HepG2 (cell line): ENCODE measurements around the gene USP27X. TPM values are rescaled to one million over a fixed set of nuclear protein-coding genes. Genes with fewer than 3 reads are reported as not detected.
A peak's percentile ranks its signal among the peaks of the same experiment; 100 is the strongest.

ENCODE experiments used
- ATF7 ChIP-seq, 2 experiments: fragments of 450-650 bp in 1 of 2; sonication (generic) in 1 of 2; formaldehyde crosslinking in 1 of 2; IDR thresholded peaks; 2 replicates each; pipeline versions ENCODE4 v1.4.0 to v1.6.1; 2016 to 2020; ENCODE audit warnings: antibody characterized with exemption in 1 of 2, mild to moderate bottlenecking in 1 of 2, missing genetic modification reagents in 1 of 2
- CHD2 ChIP-seq: IDR thresholded peaks from 2 replicates; pipeline ENCODE4 v1.6.1; 2011; ENCODE audit warnings: low read depth, low read length, improper control_type of control experiment
- CREM ChIP-seq, 2 experiments: sonication (generic) in 1 of 2; formaldehyde crosslinking in 1 of 2; IDR thresholded peaks; 2 replicates each; pipeline versions ENCODE4 v1.4.0 to v1.6.1; 2016 to 2020; ENCODE audit warnings: antibody characterized with exemption in 1 of 2, mild to moderate bottlenecking in 1 of 2, missing genetic modification reagents in 1 of 2
- GATA4 ChIP-seq: sonication (generic); IDR thresholded peaks from 2 replicates; pipeline ENCODE4 v1.6.1; 2016; ENCODE audit warnings: antibody characterized with exemption, low read depth, borderline replicate concordance
- GZF1 ChIP-seq: sonication (generic); formaldehyde crosslinking; IDR thresholded peaks from 2 replicates; pipeline ENCODE4 v1.5.1; 2020; ENCODE audit warnings: mild to moderate bottlenecking, missing genetic modification reagents
- HIVEP1 ChIP-seq: sonication (generic); formaldehyde crosslinking; IDR thresholded peaks from 2 replicates; pipeline ENCODE4 v1.4.0; 2020; ENCODE audit warnings: mild to moderate bottlenecking, missing genetic modification reagents
- HNRNPH1 ChIP-seq: fragments of 200-400 bp; formaldehyde crosslinking; optimal IDR thresholded peaks from 2 replicates; pipeline ENCODE3; 2017; ENCODE audit warnings: mild to moderate bottlenecking, low read depth, low read length
- MTF2 ChIP-seq: sonication (generic); formaldehyde crosslinking; IDR thresholded peaks from 2 replicates; pipeline ENCODE4 v1.5.0; 2020; ENCODE audit warnings: missing genetic modification reagents, borderline replicate concordance
- SYNCRIP ChIP-seq: fragments of 200-400 bp; formaldehyde crosslinking; IDR thresholded peaks from 2 replicates; pipeline ENCODE4 v1.6.1; 2018; ENCODE audit warnings: mild to moderate bottlenecking, low read depth, low read length; ENCODE audit not compliant: insufficient read depth
- TBX2 ChIP-seq: sonication (generic); formaldehyde crosslinking; IDR thresholded peaks from 2 replicates; pipeline ENCODE4 v1.5.0; 2020; ENCODE audit warnings: missing genetic modification reagents, mild to moderate bottlenecking, borderline replicate concordance
- ZC3H13 ChIP-seq: sonication (generic); formaldehyde crosslinking; IDR thresholded peaks from 2 replicates; pipeline ENCODE4 v1.8.1; 2023; ENCODE audit warnings: mild to moderate bottlenecking, missing genetic modification reagents, moderate library complexity
- ZKSCAN8 ChIP-seq: IDR thresholded peaks from 2 replicates; pipeline ENCODE4 v1.6.1; 2016; ENCODE audit warnings: borderline replicate concordance, missing genetic modification reagents, missing compliant biosample characterization
- ZNF317 ChIP-seq: sonication (generic); formaldehyde crosslinking; IDR thresholded peaks from 2 replicates; pipeline ENCODE4 v1.5.0; 2020; ENCODE audit warnings: mild to moderate bottlenecking, missing genetic modification reagents
- ZNF605 ChIP-seq: sonication (generic); formaldehyde crosslinking; IDR thresholded peaks from 2 replicates; pipeline ENCODE4 v1.8.0; 2022; ENCODE audit warnings: mild to moderate bottlenecking, missing genetic modification reagents
- polyA plus RNA-seq, 8 experiments: library from polyadenylated mRNA; depleted of rRNA in 3 of 8; stranded (reverse) in 7 of 8; unstranded in 1 of 8; fragments of >200 nt; fragmentation: Illumina TruSeq in 4 of 8; extraction: Trizol in 4 of 8; gene quantifications; 2 replicates each; pipeline versions ENCODE4 v1.2.1 to v1.2.3, GENCODE V29; 2011 to 2016; ENCODE audit warnings: low read depth in 4 of 8, missing spikeins in 1 of 8, mixed read lengths in 1 of 8; ENCODE audit not compliant: insufficient read depth in 1 of 8
- total RNA-seq, 5 experiments: library from RNA; depleted of rRNA; stranded (reverse); fragments of >200 nt; fragmentation: Illumina TruSeq; extraction: Trizol; gene quantifications; 2 replicates each; pipeline ENCODE4 v1.2.3, GENCODE V29; 2016; ENCODE audit warnings: low read depth in 1 of 5
- TF ChIP-seq, protein P1 (sequence below): sonication (generic); formaldehyde crosslinking; IDR thresholded peaks from 2 replicates; pipeline ENCODE4 v1.8.0; 2023; ENCODE audit warnings: mild to moderate bottlenecking, missing genetic modification reagents
- TF ChIP-seq, protein P2 (sequence below): sonication (generic); formaldehyde crosslinking; conservative IDR thresholded peaks from 2 replicates; pipeline ENCODE4 v1.8.0; 2022; ENCODE audit warnings: missing genetic modification reagents
- TF ChIP-seq, protein P3 (sequence below): sonication (generic); formaldehyde crosslinking; IDR thresholded peaks from 2 replicates; pipeline ENCODE4 v1.9.0; 2021; ENCODE audit warnings: missing genetic modification reagents, borderline replicate concordance
- TF ChIP-seq, protein P4 (sequence below): sonication (generic); formaldehyde crosslinking; conservative IDR thresholded peaks from 2 replicates; pipeline ENCODE4 v1.8.0; 2022; ENCODE audit warnings: mild to moderate bottlenecking, moderate library complexity, missing genetic modification reagents
- TF ChIP-seq, protein P5 (sequence below): sonication (generic); formaldehyde crosslinking; IDR thresholded peaks from 2 replicates; pipeline ENCODE4 v1.4.0; 2020; ENCODE audit warnings: missing genetic modification reagents

The USP27X gene
- total and polyA plus RNA-seq, 2 of the 13 experiments (the other 11 are each of a cell fraction or from before 2014, with no cell fraction given), result 7.2 to 9.7 TPM

DNA sequence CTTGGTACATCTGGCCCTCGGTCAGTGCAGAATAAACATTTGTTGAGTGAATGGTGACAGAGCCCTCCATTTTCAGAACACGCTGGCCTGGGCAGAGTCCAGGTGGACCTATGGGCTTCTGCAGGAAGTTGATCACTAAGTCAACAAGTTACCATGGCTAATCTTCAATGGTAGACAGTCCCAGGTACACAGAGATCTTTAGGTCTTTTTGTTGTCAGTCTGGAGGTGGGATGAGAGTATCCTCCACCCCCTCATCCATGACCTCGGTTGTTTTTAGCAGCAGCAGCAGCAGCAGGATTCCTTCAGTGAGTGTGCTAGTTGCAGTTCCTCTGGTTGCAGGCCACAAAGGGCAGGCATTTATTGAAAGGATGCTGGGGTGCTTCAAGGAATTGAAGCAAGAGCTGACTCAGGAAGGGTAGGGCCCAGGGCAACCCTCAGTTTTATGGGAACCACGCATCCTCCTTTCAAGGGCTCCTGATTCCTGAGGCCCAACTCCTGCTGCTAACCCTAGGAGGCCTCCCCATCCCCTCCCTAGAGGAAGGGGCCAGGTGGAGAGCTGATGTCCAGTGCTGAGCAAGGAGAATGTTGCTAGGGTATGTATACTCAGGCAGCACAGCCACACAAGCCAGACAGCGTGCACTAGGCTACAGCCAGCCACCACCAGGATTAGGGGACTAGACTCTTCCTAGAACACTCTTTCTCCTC is 1.7 kb upstream of the USP27X start (continued):
- TF ChIP-seq HNRNPH1 (no peak), HIVEP1 (CRISPR knock-in tag) (no peak), SYNCRIP (no peak), ATF7 (IDR thresholded peaks at IDR 0.05) (no peak), ATF7 (CRISPR knock-in tag; IDR thresholded peaks at IDR 0.05) (no peak), ZC3H13 (0 out of 2 replicates have a peak, but pooled peaks have one; percentile 7), CHD2 (no peak), ZKSCAN8 (CRISPR knock-in tag) (no peak), TBX2 (peak; percentile 92), CREM (IDR thresholded peaks at IDR 0.05) (peak; percentile 84), CREM (CRISPR knock-in tag; IDR thresholded peaks at IDR 0.05) (no peak), GATA4 (peak; percentile 69; the same call in 1 of the 2 replicates), MTF2 (no peak), ZNF605 (peak; percentile 64), GZF1 (CRISPR knock-in tag) (no peak), ZNF317 (CRISPR knock-in tag) (no peak)
- TF ChIP-seq, protein P1, sequence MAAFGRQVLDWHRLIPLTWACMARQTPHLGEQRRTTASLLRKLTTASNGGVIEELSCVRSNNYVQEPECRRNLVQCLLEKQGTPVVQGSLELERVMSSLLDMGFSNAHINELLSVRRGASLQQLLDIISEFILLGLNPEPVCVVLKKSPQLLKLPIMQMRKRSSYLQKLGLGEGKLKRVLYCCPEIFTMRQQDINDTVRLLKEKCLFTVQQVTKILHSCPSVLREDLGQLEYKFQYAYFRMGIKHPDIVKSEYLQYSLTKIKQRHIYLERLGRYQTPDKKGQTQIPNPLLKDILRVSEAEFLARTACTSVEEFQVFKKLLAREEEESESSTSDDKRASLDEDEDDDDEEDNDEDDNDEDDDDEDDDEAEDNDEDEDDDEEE, result no peak
- TF ChIP-seq, protein P2, sequence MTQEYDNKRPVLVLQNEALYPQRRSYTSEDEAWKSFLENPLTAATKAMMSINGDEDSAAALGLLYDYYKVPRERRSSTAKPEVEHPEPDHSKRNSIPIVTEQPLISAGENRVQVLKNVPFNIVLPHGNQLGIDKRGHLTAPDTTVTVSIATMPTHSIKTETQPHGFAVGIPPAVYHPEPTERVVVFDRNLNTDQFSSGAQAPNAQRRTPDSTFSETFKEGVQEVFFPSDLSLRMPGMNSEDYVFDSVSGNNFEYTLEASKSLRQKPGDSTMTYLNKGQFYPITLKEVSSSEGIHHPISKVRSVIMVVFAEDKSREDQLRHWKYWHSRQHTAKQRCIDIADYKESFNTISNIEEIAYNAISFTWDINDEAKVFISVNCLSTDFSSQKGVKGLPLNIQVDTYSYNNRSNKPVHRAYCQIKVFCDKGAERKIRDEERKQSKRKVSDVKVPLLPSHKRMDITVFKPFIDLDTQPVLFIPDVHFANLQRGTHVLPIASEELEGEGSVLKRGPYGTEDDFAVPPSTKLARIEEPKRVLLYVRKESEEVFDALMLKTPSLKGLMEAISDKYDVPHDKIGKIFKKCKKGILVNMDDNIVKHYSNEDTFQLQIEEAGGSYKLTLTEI (CRISPR knock-in tag), result no peak
- TF ChIP-seq, protein P3, sequence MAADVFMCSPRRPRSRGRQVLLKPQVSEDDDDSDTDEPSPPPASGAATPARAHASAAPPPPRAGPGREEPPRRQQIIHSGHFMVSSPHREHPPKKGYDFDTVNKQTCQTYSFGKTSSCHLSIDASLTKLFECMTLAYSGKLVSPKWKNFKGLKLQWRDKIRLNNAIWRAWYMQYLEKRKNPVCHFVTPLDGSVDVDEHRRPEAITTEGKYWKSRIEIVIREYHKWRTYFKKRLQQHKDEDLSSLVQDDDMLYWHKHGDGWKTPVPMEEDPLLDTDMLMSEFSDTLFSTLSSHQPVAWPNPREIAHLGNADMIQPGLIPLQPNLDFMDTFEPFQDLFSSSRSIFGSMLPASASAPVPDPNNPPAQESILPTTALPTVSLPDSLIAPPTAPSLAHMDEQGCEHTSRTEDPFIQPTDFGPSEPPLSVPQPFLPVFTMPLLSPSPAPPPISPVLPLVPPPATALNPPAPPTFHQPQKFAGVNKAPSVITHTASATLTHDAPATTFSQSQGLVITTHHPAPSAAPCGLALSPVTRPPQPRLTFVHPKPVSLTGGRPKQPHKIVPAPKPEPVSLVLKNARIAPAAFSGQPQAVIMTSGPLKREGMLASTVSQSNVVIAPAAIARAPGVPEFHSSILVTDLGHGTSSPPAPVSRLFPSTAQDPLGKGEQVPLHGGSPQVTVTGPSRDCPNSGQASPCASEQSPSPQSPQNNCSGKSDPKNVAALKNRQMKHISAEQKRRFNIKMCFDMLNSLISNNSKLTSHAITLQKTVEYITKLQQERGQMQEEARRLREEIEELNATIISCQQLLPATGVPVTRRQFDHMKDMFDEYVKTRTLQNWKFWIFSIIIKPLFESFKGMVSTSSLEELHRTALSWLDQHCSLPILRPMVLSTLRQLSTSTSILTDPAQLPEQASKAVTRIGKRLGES, result no peak
- TF ChIP-seq, protein P4, sequence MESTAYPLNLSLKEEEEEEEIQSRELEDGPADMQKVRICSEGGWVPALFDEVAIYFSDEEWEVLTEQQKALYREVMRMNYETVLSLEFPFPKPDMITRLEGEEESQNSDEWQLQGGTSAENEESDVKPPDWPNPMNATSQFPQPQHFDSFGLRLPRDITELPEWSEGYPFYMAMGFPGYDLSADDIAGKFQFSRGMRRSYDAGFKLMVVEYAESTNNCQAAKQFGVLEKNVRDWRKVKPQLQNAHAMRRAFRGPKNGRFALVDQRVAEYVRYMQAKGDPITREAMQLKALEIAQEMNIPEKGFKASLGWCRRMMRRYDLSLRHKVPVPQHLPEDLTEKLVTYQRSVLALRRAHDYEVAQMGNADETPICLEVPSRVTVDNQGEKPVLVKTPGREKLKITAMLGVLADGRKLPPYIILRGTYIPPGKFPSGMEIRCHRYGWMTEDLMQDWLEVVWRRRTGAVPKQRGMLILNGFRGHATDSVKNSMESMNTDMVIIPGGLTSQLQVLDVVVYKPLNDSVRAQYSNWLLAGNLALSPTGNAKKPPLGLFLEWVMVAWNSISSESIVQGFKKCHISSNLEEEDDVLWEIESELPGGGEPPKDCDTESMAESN, result no peak
- TF ChIP-seq, protein P5, sequence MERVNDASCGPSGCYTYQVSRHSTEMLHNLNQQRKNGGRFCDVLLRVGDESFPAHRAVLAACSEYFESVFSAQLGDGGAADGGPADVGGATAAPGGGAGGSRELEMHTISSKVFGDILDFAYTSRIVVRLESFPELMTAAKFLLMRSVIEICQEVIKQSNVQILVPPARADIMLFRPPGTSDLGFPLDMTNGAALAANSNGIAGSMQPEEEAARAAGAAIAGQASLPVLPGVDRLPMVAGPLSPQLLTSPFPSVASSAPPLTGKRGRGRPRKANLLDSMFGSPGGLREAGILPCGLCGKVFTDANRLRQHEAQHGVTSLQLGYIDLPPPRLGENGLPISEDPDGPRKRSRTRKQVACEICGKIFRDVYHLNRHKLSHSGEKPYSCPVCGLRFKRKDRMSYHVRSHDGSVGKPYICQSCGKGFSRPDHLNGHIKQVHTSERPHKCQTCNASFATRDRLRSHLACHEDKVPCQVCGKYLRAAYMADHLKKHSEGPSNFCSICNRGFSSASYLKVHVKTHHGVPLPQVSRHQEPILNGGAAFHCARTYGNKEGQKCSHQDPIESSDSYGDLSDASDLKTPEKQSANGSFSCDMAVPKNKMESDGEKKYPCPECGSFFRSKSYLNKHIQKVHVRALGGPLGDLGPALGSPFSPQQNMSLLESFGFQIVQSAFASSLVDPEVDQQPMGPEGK (CRISPR knock-in tag), result peak; percentile 74
